Measurements from ENCODE around the gene USP25. TPM values are rescaled to one million over a fixed set of nuclear protein-coding genes. Genes with fewer than 3 reads are reported as not detected.
A peak's percentile ranks its signal among the peaks of the same experiment; 100 is the strongest.
"Not testable (repeated sequence)": the region's sequence is repeated elsewhere in the genome, so short reads cannot be mapped to it uniquely, and the experiment has no call there.

Gene USP25
- total RNA-seq, 1 experiment from 2014 or later, result 42.0 TPM

DNA sequence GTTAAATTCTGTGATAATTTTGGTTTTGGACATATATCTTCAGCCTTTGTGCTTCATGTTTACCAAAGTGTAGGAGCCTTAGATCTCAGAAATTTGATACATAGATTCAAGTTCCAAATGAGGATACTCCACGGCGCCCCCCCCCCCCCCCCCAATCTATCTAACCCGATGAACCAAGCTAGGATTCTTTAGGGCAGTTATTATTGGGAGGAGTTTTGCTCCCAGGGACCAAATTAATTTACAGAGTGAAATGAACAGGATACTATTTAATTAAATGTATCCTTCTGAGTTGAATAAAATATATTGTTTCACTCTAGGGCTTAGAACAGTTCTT lies 3.2 kb downstream of the USP25 start (continued):
- TF ChIP-seq, protein P1, sequence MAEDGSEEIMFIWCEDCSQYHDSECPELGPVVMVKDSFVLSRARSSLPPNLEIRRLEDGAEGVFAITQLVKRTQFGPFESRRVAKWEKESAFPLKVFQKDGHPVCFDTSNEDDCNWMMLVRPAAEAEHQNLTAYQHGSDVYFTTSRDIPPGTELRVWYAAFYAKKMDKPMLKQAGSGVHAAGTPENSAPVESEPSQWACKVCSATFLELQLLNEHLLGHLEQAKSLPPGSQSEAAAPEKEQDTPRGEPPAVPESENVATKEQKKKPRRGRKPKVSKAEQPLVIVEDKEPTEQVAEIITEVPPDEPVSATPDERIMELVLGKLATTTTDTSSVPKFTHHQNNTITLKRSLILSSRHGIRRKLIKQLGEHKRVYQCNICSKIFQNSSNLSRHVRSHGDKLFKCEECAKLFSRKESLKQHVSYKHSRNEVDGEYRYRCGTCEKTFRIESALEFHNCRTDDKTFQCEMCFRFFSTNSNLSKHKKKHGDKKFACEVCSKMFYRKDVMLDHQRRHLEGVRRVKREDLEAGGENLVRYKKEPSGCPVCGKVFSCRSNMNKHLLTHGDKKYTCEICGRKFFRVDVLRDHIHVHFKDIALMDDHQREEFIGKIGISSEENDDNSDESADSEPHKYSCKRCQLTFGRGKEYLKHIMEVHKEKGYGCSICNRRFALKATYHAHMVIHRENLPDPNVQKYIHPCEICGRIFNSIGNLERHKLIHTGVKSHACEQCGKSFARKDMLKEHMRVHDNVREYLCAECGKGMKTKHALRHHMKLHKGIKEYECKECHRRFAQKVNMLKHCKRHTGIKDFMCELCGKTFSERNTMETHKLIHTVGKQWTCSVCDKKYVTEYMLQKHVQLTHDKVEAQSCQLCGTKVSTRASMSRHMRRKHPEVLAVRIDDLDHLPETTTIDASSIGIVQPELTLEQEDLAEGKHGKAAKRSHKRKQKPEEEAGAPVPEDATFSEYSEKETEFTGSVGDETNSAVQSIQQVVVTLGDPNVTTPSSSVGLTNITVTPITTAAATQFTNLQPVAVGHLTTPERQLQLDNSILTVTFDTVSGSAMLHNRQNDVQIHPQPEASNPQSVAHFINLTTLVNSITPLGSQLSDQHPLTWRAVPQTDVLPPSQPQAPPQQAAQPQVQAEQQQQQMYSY (CRISPR knock-in tag; IDR thresholded peaks at IDR 0.05), result no peak
- TF ChIP-seq TP53 (CRISPR knock-in tag; IDR thresholded peaks at IDR 0.05), result no peak
- no peak for TF ChIP-seq NR3C1 (CRISPR knock-in tag; conservative IDR thresholded peaks at IDR 0.05; ENCODE audit: low read depth)
- no peak for TF ChIP-seq ZNF232 (CRISPR knock-in tag; IDR thresholded peaks at IDR 0.05)
- TF ChIP-seq ZNF396 (CRISPR knock-in tag; IDR thresholded peaks at IDR 0.05; ENCODE audit: borderline replicate concordance), result no peak
- TF ChIP-seq, protein P2, sequence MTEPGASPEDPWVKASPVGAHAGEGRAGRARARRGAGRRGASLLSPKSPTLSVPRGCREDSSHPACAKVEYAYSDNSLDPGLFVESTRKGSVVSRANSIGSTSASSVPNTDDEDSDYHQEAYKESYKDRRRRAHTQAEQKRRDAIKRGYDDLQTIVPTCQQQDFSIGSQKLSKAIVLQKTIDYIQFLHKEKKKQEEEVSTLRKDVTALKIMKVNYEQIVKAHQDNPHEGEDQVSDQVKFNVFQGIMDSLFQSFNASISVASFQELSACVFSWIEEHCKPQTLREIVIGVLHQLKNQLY (CRISPR knock-in tag; IDR thresholded peaks at IDR 0.05), result no peak
- TF ChIP-seq ETV6 (CRISPR knock-in tag; IDR thresholded peaks at IDR 0.05), result no peak
- TF ChIP-seq, protein P3, sequence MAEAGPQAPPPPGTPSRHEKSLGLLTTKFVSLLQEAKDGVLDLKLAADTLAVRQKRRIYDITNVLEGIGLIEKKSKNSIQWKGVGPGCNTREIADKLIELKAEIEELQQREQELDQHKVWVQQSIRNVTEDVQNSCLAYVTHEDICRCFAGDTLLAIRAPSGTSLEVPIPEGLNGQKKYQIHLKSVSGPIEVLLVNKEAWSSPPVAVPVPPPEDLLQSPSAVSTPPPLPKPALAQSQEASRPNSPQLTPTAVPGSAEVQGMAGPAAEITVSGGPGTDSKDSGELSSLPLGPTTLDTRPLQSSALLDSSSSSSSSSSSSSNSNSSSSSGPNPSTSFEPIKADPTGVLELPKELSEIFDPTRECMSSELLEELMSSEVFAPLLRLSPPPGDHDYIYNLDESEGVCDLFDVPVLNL (CRISPR knock-in tag; IDR thresholded peaks at IDR 0.05; ENCODE audit: borderline replicate concordance, low read depth), result no peak

DNA sequence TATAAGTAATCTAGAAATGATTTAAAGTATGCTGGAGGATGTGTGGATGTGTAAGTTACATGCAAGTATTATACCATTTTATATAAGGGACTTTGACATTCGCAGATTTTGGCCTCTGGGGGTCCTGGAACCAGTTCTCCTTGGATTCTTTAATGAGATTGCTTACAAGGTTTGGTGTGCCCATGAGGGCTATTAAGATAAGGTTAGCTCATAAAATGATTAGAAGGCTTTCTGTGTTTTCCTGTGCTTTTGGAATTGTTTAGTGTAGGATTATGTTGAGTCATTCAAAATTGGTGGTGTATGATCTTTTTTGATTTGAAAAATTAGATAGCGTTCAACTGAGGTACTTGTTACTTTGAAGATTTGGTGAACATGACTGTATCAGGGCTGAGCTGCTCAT lies 5.6 kb downstream of the USP25 start:
- TF ChIP-seq GABPB1 (CRISPR knock-in tag; IDR thresholded peaks at IDR 0.05) (no peak), TCF7 (CRISPR knock-in tag; IDR thresholded peaks at IDR 0.05; ENCODE audit: low read depth) (no peak), MYBL2 (CRISPR knock-in tag; IDR thresholded peaks at IDR 0.05) (no peak), SMAD3 (CRISPR knock-in tag; IDR thresholded peaks at IDR 0.05; ENCODE audit: borderline replicate concordance) (no peak), GTF2I (CRISPR knock-in tag; conservative IDR thresholded peaks at IDR 0.05) (no peak), FOXP1 (CRISPR knock-in tag; IDR thresholded peaks at IDR 0.05; ENCODE audit: borderline replicate concordance) (no peak), GRHL2 (CRISPR knock-in tag; IDR thresholded peaks at IDR 0.05; ENCODE audit: insufficient replicate concordance, severe bottlenecking) (no peak), TEAD1 (CRISPR knock-in tag; IDR thresholded peaks at IDR 0.05) (no peak), CBFB (CRISPR knock-in tag; IDR thresholded peaks at IDR 0.05; ENCODE audit: low read depth) (no peak), ZNF423 (CRISPR knock-in tag; IDR thresholded peaks at IDR 0.05) (no peak), SMAD4 (CRISPR knock-in tag; IDR thresholded peaks at IDR 0.05) (no peak)
- TF ChIP-seq, protein P4, sequence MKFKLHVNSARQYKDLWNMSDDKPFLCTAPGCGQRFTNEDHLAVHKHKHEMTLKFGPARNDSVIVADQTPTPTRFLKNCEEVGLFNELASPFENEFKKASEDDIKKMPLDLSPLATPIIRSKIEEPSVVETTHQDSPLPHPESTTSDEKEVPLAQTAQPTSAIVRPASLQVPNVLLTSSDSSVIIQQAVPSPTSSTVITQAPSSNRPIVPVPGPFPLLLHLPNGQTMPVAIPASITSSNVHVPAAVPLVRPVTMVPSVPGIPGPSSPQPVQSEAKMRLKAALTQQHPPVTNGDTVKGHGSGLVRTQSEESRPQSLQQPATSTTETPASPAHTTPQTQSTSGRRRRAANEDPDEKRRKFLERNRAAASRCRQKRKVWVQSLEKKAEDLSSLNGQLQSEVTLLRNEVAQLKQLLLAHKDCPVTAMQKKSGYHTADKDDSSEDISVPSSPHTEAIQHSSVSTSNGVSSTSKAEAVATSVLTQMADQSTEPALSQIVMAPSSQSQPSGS (CRISPR knock-in tag; IDR thresholded peaks at IDR 0.05; ENCODE audit: borderline replicate concordance, low read depth), result no peak
- ATAC-seq, result no peak
- ChIA-PET CTCF (no interaction called here), POLR2A (no interaction called here)
- Mint-ChIP-seq H3K4me1 (peaks cover 68% of the 10 kb centered on the region), H3K4me3 (peak overlapping the region; percentile 9; the same call in 1 of the 2 replicates), H3K36me3 (peaks cover 10% of the 10 kb centered on the region), H3K9me3 (peaks cover 10% of the 10 kb centered on the region), H3K27me3 (ENCODE audit: low read depth) (no peaks in the 10 kb centered on the region), H3K27ac (peak overlapping the region; percentile 48)
- DNase-seq (ENCODE audit: low spot score), result no peak

DNA sequence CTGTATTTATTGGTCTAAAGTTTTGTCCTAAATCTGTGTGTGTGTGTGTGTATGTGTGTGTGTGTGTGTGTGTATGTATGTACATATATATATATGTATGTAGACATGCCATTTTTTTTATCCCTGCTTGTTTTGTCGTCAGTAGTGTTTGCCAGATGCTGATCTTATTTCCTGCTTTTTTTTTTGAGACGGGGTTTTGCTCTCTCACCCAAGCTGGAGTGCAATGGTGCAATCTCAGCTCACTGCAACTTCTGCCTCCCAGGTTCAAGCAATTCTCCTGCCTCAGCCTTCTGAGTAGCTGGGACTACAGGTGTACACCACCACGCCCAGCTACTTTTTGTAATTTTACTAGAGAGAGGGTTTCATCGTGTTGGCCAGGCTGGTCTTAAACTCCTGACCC lies 6.1 kb downstream of the USP25 start:
- peaks cover 10% of the 10 kb centered on the region for H3K9me3 Mint-ChIP-seq
- DNase-seq (ENCODE audit: low spot score); ATAC-seq; POLR2A ChIA-PET; H3K27me3 Mint-ChIP-seq (ENCODE audit: low read depth): not testable (repeated sequence)
- CTCF ChIA-PET, result interaction anchor here (0.7 kb wide), 1 partner anchor 295 kb away, joined by 3 read pairs; no protein-coding TSS in a partner anchor
- peaks cover 10% of the 10 kb centered on the region for H3K36me3 Mint-ChIP-seq
- H3K27ac Mint-ChIP-seq, result peak overlapping the region; percentile 94
- H3K4me1 Mint-ChIP-seq, result peaks cover 74% of the 10 kb centered on the region
- peak overlapping the region; percentile 54 for H3K4me3 Mint-ChIP-seq
